Brain pericyte (primary cell): Measurements from ENCODE around the gene DIP2A.

ENCODE experiments used
- DNase-seq: peaks from one replicate; pipeline ENCODE4 v3.0.0-alpha.2; 2012; ENCODE audit warnings: low read depth, low spot score

DIP2A gene, protein sequence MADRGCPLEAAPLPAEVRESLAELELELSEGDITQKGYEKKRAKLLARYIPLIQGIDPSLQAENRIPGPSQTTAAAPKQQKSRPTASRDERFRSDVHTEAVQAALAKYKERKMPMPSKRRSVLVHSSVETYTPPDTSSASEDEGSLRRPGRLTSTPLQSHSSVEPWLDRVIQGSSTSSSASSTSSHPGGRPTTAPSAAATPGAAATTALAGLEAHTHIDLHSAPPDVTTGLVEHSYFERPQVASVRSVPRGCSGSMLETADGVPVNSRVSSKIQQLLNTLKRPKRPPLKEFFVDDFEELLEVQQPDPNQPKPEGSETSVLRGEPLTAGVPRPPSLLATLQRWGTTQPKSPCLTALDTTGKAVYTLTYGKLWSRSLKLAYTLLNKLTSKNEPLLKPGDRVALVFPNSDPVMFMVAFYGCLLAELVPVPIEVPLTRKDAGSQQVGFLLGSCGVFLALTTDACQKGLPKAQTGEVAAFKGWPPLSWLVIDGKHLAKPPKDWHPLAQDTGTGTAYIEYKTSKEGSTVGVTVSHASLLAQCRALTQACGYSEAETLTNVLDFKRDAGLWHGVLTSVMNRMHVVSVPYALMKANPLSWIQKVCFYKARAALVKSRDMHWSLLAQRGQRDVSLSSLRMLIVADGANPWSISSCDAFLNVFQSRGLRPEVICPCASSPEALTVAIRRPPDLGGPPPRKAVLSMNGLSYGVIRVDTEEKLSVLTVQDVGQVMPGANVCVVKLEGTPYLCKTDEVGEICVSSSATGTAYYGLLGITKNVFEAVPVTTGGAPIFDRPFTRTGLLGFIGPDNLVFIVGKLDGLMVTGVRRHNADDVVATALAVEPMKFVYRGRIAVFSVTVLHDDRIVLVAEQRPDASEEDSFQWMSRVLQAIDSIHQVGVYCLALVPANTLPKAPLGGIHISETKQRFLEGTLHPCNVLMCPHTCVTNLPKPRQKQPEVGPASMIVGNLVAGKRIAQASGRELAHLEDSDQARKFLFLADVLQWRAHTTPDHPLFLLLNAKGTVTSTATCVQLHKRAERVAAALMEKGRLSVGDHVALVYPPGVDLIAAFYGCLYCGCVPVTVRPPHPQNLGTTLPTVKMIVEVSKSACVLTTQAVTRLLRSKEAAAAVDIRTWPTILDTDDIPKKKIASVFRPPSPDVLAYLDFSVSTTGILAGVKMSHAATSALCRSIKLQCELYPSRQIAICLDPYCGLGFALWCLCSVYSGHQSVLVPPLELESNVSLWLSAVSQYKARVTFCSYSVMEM (N-terminal part only)

DNA sequence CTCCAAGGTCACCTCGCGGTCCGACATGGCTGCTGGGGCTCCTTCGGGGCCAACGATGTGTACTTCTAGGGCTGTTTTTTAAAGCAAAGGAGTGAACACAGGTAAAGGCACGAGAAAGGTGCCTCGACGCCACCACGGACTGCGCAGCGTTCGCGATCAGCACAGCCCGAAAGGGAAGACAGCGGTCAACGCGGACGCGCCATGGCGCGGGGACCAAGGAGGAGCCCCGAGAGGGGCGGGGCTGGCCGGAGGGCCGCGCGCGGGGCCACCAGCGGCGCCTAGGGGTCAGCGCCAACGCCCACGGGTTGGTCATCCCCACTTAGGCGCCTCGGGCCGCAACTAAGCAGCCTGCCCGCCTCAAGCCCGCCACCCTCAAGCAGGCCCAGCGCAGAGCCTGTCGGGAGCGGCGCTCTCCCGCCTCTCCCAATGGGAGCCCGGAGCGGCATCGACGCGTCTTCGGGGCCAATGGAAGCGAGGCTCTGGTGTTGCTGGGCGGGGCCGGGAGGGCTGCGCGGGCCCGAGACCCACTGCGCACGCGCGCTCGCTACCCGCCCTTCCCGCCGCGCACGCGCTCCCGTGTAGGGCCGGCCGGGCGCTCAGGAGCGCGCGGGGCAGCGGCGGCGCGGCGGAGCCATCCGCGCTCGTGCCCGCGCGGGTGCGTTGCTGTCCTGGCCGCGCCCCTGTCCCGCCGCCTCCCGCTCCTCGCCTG lies at the start of gene DIP2A:
DIP2A (plus strand) TSS at position 577 of the 709 bp plus-strand sequence. CDS start 241 bp downstream, outside the sequence.
- DNase-seq = peak; percentile 90

DNA sequence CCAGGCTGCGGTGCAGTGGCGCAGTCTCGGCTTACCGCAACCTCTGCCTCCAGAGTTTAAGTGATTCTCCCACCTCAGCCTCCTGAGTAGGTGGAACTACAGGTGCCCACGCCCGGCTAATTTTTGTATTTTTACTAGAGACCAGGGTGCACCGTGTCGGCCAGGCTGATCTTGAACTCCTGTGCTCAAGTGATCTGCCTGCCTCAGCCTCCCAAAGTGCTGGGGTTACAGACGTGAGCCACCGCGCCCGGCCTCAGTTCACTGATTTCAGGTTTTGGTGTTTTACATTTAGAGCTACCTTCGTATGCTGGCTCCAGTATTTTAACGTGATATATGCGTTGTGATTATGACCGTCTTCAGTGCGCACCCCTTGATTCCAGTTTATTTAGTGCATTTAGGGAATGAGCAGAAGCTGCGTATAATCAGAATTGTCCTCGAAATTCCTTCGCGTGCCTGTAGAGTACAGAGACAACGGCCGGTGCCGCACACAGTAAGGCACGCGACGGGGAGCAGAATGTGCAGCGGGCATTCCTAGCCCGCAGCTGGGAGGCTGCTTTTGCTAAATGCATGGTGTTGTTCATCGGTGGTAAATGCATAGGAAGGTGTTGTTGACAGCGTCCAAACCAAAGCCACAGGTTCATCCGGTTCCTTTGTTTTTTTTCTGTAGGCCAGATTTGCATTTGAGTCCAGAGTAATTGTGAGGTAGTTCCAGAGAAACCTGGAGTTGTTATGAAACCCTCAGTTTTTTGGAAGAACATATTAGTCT lies 48.9 kb upstream of the DIP2A start:
- DNase-seq = no peak

DNA sequence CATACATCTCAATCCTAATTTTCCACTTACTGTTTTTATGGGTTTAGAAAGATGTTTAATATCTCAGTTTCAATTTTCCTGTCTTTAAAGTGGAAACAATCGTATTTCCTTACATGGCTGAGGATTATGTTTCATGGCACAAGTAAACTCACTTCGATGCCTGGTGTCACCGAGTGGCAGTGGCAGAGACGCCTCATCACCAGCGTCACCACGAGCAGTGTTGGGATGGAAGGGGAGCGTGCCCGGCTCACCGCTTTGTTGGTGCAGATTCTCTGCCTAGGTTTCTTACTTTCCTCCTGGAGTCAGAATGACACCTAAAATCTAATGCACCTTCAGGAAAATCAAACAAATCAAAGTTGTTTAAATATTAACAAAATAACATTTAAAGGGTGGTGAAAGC lies 48.2 kb upstream of the DIP2A start:
- DNase-seq = no peak

DNA sequence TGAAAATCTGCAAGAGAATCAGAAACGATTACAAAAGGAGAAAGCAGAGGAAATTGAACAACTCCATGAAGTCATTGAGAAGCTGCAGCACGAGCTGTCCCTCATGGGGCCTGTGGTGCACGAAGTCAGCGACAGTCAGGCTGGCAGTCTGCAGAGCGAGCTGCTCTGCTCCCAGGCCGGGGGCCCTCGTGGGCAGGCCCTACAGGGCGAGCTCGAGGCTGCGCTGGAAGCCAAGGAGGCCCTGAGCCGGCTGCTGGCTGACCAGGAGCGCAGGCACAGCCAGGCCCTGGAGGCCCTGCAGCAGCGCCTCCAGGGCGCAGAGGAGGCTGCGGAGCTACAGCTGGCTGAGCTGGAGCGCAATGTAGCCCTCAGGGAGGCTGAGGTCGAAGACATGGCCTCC lies 47.5 kb upstream of the DIP2A start:
- no peak for DNase-seq

DNA sequence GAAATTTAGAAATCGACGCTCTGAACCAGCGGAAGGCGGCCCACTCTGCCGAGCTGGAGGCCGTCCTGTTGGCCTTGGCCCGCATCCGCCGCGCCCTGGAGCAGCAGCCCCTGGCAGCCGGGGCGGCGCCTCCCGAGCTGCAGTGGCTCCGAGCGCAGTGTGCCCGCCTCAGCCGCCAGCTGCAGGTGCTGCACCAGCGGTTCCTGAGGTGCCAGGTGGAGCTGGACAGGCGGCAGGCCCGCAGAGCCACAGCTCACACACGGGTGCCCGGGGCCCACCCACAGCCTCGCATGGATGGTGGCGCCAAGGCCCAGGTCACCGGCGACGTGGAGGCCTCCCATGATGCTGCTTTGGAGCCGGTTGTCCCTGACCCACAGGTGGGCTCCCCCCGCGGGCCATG lies 47.0 kb upstream of the DIP2A start:
- no peak for DNase-seq

DNA sequence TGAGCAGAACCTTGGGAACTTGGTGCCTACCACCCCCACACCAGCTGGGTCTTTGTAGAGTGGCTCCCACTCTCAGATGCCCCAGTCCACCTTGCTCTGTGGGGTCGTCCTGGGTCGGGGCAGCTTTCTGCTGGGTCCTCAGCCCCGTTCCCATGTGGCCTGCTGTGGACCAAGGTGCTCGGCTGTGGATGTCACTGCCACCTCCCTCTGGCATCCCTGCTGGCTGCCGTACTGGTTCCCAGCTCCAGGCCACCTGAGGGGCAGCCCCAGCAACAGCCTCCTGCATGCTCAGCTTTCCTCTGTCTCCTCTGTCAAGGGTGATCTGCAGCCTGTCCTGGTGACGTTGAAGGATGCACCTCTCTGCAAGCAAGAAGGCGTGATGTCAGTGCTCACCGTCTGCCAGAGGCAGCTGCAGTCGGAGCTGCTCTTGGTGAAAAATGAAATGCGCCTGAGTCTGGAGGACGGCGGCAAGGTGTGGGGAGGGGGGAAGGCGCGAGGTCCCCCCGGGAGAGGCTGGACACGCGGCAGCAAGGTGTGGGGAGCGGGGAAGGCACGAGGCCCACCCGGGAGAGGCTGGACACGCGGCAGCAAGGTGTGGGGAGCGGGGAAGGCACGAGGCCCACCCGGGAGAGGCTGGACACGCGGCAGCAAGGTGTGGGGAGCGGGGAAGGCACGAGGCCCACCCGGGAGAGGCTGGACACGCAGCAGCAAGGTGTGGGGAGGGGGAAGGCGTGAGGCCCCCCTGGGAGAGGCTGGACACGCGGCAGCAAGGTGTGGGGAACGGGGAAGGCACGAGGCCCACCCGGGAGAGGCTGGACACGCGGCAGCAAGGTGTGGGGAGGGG lies 45.9 kb upstream of the DIP2A start:
- no peak for DNase-seq

DNA sequence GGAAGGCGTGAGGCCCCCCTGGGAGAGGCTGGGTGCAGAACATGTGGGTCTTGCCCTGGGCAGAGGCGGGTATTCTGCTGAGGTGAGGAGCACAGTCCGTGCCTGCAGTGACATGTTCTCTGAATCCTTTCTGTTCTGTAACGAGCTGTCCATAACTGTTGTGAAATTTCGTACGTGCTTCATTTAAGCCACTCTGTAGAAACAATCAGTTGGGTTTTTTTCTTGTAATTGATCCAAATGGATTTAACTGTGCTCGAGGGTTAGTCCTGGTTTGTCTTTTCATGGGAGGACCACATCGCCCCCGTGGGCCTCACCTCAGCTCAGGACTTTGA lies 45.4 kb upstream of the DIP2A start:
- DNase-seq = no peak

DNA sequence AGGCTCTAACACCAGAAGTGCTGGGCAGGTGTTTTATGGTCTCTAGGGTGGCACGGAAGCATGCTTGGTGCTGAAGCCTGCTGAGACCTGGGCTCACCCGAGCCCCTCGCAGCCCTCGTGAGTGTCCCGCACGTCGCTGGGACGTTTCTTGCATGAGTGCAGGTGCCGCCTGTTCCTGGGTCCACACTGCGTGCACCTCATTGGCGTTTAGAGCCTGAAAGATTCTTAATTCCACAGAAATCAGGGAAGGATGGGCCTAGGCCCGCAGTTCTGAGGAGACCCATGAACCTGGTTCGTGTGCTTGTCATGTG lies 43.8 kb upstream of the DIP2A start:
- no peak for DNase-seq

DNA sequence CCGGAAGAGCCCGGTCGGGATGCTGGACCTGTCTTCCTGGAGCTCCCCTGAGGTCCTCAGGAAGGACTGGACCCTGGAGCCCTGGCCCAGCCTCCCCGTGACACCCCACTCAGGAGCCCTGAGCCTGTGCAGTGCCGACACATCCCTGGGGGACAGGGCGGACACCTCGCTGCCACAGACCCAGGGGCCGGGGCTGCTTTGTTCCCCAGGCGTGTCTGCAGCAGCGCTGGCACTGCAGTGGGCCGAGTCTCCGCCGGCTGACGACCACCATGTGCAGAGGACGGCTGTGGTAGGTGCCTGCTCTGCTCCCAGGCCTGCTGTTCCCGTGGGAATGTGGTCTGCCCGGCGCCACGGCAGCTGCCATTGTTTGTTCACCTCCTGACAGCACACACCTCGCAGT lies 42.1 kb upstream of the DIP2A start:
- DNase-seq = no peak

DNA sequence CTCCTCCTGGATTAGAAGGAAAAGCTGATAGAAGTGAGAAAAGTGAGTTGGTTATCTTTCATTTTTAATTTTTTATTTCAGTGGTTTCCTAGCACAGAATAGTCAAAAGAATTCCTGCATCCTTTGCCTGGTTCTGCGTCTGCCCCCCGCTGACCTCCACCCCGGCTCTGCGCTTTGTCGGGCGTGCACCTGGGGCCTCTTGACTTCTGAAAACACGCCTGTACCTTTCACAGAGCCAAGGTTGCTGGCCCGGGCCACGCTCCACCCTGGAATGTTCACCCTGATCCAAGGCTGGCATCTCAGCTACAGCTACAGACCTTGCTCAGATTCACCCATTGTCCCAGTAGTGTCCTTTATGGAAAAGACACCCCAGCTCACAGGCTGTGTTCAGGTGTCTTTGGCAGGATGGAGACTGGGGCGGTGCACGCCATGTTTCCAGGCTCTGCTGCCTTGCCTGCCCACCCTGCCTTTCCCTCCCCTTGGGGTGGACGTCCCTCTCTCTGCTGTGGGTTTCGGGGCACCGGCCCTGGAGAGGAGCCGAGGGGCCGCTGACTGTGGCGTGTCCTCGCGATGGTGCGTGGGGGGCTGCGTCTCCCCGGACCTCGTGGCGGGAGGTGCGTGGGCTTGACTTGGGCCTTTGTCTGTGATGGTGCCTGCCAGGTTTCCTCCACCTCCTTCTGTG lies 40.3 kb upstream of the DIP2A start:
- no peak for DNase-seq

DNA sequence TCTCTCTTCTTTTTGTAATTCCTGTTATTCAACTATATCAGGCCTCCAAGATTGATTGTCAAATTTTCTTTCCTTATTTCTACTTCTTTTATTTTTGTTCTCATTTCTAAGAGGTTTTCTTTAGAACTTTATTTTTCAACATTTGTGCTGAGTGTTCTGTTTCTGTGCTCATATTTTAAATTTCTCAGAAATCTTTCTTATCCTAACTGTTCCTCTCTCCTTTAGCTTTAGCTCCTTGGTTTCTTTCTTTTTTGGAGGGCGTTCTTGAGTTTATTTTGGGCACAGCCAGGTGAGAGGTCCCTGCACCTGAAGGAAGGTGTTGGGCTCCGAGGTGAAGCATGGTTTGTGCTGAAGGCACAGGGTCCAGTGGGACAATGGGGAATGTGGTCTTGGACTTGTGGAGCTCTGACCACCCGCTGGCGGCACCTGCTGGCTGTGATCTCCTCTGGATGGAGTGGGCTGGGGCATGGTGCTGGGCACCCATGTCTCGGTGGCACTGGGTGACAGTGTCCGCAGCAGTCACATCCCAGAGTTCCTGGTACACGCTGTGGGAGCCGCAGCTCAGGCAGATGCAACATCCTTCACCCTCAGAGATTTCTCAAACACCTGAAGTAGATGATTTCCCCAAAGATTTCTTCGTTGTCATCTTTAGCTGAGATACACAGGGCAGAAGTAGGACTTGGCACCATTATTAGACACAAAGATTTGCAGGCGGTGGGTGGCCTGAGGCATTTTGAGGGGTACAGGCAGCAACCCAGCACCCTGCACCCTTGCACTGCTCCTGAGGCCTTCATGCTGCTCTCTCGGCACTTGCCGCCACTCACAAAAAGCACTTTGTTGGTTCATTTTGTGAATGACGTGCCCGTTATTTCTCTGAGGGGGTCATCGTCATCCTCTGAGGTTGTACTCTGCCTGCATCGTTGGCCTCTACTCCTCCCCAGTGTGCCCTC lies 38.2 kb upstream of the DIP2A start:
- DNase-seq = no peak

DNA sequence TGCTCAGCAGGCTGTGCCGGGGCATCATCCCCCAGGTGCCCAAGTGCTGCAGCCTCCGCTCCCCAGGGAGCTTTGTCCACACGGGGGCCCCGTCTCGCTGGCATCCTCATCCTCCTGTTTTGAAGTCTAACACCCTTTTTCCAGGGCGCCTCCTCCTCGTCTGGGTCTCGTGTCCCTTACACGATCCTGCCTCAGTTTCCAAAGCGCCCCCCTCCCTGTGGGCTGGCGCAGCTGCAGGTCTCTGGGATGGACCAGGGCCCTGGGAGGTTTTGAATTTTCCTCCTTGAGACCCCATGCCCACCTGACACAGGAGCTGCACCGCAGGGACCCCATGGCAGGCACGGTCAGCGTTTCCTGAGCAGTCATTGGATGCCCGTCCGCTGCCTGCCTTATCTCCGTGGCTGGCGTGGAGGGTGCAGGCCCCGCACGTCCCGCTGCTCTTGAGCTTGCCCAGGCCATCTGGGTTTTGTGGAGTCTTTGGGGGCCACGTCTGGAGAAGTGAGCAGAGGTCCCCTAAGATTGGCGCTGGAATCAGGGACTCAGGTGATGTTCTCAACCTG lies 37.4 kb upstream of the DIP2A start:
- DNase-seq = no peak

DNA sequence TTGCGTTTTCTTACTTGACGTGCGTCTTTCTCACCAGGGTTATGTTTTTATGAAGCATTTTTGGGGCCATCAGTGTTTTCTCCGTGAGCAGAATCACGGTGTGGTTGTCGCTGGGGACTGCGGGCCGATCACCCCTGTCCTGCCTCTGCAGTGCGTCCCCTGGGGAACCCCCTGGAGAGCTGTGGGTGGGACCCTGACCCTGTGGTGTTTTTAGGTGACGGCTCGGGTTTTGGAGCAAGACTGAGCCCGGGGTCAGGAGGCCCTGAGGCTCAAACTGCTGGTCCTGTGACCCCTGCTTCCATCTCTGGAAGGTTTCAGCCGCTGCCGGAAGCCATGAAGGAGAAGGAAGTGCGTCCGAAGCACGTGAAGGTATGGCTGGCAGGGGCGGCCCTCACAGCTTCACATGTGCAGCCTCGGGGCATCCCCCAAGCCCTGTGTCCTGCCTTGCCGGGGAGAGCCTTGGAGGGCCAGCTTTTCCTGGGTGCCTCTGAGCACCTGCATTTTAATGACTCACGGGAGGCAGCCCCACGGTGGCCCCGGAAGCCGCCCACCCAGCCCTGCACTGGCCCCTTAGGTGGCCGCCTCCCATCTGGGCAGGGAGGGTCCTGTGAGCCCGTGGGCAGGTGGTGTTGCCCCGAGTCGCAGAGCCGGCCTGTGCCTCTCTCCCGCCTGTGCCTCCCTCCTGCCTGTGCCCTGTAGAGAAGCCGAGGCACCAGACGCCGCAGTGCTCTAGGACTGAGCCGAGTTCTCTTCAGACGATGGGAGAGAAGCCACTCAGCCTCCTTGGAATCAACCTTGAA lies 36.7 kb upstream of the DIP2A start:
- DNase-seq = no peak

DNA sequence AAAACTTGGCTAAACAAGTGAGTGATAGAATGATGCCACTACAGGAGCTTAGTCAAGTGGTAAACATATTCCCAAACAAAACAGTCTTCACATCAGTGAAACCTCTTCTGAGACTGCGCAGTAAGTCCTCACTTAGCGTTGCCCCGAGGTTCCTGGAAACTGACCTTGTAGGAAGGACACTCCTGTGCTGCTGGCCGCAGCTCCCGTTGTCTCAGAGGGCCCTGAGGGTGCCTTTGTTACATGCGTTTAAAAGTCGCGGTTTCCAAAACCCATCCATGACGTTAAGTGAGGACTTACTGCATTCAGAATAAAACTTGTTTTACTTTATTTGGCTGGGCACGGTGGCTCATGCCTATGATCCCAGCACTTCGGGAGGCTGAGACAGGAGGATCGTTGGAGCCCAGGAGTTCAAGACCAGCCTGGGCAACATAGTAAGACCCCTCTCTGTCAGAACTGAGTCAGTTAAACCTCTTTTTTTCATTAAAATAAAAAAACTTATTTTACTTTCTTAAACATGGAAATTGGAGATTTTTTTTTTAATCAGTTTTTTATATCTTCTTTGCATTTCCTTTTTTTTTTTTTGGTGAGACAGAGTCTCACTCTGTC lies 36.0 kb upstream of the DIP2A start:
- DNase-seq = no peak

DNA sequence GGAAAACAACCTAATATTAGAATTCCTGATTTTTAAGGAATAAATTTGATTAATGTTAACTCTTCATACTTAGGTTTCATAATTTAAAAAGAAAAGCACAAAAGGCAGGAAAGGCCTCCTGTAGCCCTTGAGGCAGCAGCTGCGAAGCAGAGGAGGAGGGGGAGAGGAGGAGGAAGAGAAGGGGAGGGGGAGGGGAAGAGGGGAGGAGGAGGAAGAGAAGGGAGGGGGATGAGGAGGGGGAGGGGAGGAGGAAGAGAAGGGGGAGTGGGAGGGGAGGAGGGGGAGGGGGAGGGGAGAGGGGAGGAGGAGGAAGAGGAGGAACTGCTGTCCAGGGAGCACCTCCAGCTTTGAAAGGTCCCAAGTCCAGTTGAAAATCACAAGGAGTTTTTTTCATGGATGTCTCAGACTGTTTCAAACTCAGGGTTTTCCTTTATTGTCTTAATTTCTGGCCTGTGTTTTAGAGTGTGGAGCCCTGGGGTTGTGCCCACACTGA lies 35.1 kb upstream of the DIP2A start:
- DNase-seq = no peak

DNA sequence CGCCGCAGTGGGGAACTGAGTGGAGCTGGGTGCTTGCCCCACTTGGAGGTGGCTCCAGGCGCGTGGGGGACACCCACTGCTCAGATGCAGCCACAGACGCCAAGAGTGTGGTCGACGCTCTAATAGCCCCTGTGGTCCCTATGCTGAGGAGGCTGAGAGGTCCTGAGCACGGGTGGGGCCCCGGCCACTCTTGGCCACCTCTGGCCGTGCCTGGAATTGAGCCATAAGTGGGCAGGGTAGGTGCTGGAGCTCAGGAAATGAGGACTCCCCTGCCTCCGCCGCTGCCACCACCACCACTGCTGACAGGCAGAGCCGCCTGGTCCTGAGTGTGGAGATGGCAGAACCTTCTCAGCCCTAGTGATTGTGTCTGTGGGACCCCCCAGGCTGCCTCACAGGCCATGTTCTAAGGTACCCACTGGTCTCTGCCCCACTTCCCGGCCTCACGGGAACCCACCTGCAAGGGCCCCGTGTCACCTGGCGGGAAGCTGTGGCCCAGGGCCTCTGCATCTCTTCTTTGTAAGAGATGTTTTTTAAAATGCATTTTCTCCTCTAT lies 34.6 kb upstream of the DIP2A start:
- no peak for DNase-seq
